HG03558 (cell line): ENCODE measurements around the gene CNNM1.

ENCODE experiments used
- ATAC-seq: cut with Tn5 transposase; IDR thresholded peaks from one replicate; pipeline ENCODE4 v1.9.1; 2021; ENCODE audit warnings: moderate number of reproducible peaks; ENCODE audit not compliant: unreplicated experiment; ENCODE audit errors: extremely low read depth

Gene CNNM1

GRCh38 chr10:99329304-99329553, at the start of gene CNNM1:
Gene CNNM1, plus strand, starts transcription at chr10:99329356. Its CDS starts 32 bp downstream, at chr10:99329388.
- ATAC-seq = no peak

GRCh38 chr10:99279626-99280111, 49.5 kb upstream of the CNNM1 start:
- ATAC-seq = no peak

GRCh38 chr10:99280472-99280871, 48.7 kb upstream of the CNNM1 start:
- peak; percentile 50 for ATAC-seq

GRCh38 chr10:99285881-99286280, 43.3 kb upstream of the CNNM1 start:
- ATAC-seq = no peak

- ATAC-seq = no peak
These were observed 38.9 kb upstream of the CNNM1 start for GRCh38 chr10:99290306-99290705.

GRCh38 chr10:99292159-99292558, 37.0 kb upstream of the CNNM1 start:
- no peak for ATAC-seq

- ATAC-seq = no peak
These were observed 32.6 kb upstream of the CNNM1 start for GRCh38 chr10:99296605-99297004.

GRCh38 chr10:99297033-99297432, 32.1 kb upstream of the CNNM1 start:
- ATAC-seq = no peak

- ATAC-seq = no peak
These were observed 25.0 kb upstream of the CNNM1 start for GRCh38 chr10:99303899-99304861.

- ATAC-seq = no peak
These were observed 24.3 kb upstream of the CNNM1 start for GRCh38 chr10:99304862-99305229.

GRCh38 chr10:99312501-99312900, 16.7 kb upstream of the CNNM1 start:
- ATAC-seq = no peak

- ATAC-seq = no peak
These were observed 13.3 kb upstream of the CNNM1 start for GRCh38 chr10:99315853-99316252.

- ATAC-seq = no peak
These were observed 12.8 kb upstream of the CNNM1 start for GRCh38 chr10:99316374-99316773.

- ATAC-seq = no peak
These were observed 11.1 kb upstream of the CNNM1 start for GRCh38 chr10:99318048-99318447.

- no peak for ATAC-seq
These were observed 10.7 kb upstream of the CNNM1 start for GRCh38 chr10:99318475-99318874.

GRCh38 chr10:99325281-99325680, 3.9 kb upstream of the CNNM1 start:
- no peak for ATAC-seq

- ATAC-seq = no peak
These were observed 2.3 kb upstream of the CNNM1 start for GRCh38 chr10:99326871-99327270.

- no peak for ATAC-seq
These were observed 415 bp upstream of the CNNM1 start for GRCh38 chr10:99328579-99329303.

GRCh38 chr10:99329554-99330346, 594 bp downstream of the CNNM1 start:
- ATAC-seq = no peak

- no peak for ATAC-seq
These were observed 1.3 kb downstream of the CNNM1 start for GRCh38 chr10:99330347-99330924.
